Measurements from ENCODE around the gene ARL3.
A peak's percentile ranks its signal among the peaks of the same experiment; 100 is the strongest.

Gene ARL3

DNA sequence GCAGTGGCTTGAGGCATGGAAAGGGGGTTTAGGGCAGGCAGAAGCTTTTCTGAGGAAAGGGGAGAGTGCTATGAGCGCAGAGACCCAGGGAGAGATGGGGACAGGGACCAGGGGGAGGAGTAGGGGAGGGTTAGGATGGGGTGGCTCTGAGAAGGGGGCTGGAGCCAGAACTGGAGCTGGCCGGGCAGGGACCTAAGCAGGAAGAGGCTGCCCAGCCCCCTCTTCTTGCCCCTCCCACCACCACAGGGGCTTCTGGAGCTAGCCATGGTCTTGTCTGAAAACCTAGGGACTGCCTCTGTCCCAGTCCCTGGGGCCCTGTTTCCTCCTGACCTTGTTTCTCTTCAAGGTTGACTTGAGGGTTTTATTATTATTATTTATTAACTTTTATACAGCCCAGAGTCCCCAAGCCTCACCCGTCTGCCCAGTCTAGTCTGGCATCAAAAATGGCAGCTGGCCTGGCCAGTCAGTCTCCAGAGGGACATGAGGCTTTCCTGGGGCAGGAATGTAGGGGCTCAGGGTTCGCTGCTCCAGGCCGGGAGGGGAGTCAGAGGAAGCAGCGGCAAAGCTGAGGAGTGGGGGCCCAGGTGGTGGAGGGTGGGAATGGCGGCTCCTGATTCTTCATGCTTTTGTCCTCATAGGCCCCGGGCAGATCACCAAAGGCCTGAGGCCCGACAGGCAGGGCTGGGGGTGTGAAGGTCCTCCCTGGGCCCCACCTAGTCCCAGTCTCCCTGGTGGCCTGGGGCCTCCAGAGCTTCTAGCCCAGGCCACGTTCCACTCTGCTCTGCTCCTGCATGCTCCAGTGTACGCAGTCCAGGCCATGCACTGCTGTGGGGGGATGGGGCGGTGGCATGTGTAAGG, 64.2 kb downstream of the ARL3 start:
- no peak for DNase-seq

DNA sequence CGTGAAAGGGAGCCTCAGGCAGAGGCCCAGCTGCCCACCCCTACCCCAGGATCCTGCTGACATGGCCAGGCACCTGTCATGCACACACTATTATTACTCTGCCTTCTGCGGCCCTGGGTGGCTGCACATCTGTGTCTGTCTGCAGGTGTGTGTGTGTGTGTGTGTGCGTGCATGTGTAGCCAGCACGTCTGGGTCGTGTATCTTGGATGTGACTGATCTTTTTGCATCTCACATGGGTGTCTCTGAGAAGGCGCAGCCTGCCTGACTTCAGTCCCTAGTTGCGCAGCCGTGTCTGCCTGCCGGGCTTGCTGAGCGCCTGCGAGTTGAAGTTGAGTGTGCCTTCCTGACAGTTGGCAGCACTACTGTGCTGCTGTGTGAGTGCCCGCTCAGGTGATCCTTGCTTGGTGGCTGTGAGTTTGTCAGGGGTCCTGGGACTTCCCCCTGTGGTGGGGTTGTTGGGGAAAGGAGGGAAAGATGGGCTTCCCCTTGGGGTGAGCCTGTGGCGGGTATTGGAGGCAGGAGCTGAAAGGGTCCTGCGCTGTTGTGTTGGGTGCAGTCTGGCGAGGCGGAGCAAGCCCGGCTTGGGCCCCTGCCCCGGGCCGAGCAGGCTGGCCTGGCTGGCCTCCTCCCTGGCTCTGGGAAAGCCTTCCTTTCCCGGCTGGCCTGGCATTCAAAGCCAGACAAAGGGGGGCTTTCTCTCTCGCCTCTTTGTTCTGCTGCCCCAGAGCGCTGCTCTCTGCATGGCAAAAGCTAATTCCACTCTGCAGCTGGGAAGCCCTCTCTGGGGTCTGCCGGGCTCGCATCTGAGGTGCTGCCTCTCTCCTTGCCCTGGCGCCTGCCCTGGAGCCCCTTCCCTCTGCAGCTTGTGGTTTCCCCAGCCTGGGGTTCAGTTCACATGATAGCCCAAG, 65.1 kb downstream of the ARL3 start:
- no peak for DNase-seq

DNA sequence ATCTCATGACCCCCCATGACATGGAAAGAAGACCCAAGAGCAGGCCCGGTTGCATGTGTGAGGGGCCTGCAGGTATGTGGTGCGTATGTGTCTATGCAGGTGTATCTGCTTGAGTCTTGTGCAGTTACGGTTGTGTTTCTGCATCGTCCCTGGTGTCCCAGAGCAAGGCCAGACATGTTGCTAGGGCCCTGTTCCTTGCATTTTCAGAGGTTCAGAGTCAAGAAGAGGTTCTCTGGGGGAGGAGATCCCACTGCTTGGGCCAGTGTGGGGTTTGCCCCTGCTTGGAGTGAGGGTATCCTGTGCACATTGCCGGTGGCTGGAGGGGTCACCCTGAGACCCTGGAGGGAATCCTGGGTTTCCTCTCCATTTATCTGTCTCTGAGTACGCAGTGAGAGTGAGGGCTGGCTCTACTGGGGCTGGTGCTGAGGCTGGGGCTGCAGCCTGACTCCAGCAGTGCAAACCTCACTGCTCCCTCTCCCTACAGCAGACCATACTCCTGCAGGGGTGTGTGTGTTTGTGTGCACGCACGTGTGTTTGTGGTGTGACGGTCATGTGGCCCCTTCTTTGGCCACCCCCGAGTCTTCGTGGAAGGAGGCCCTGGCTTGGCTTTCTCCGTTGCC, 65.8 kb downstream of the ARL3 start:
- DNase-seq: no peak

DNA sequence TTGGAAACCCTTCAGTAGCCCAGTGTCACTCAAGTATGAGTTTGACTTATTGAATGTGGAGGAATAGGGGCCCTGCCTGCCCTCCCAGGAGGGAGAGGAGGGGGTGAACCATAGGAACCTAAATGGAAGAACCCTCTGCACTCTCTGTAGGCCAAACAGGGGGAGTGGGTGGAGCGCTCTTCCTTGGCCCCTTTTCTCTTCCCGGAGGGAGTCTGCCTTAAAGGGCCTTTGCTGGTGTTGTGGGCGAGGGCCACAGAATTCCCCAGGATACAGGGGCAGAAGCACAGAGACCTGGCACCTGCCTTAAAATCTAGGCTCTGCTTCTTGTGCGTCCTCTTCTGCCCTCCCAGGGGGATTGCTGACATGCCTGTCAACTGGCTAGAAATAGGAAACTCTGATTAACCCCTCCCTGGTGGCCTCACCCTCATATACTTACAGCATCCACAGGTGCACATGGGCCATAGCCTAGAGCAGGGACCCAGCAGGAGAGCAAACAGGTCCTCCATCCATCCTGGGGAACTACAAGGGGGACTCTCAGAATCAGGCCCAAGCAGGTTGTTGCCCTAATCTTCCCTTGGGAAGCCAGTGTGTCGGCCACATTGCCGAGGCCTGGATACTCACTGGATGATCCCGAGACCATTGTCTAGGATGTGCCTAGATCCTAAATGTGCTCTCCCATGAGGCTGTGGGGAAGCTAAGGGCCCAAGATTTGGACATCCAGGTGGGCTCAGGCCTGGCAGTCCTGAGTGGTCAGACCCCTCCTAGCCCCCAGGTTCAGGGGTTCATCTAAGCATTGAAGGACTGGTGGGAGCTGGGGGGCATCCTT, 66.5 kb downstream of the ARL3 start:
- DNase-seq: no peak

DNA sequence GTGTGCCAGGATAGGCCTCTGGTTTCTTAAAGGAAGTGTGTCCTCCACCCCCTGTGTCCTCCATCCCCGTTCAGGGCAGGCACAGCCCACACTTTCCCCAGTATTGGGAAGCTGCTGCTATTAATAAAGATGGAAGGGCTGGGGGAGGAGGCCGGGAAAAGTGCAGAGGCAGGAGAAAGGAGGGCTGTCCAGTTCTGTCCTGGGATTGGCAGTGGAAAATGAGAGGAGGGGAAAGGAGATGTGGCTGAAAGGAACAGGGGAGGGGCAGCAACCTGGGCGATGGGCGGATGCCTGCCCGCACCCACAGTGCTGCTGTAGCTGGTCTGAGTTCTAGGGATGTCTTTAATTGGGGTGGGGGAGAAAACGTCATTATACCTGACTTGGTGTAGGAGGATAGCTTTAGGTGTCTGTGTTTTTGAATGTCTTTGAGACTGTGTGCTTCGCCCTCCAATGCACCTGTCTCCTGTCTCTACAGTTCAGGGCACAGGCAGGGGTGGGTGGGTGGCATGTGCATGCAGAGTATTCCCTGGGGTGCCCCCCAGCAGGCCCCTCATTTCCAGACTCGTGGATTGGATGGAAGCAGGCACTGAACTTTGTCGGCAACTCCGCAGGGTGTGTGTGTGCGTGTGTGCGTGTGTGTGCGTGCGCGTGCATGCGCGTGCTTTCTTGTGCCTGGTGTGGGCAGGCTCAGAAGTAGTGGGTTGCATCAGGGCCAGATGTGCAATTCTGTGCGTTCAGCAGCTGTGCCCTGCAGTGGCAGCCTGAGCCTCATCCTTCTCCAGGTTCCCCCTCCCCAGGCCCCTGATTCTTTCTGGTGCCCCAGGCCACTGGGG, 67.4 kb downstream of the ARL3 start:
- DNase-seq: no peak

DNA sequence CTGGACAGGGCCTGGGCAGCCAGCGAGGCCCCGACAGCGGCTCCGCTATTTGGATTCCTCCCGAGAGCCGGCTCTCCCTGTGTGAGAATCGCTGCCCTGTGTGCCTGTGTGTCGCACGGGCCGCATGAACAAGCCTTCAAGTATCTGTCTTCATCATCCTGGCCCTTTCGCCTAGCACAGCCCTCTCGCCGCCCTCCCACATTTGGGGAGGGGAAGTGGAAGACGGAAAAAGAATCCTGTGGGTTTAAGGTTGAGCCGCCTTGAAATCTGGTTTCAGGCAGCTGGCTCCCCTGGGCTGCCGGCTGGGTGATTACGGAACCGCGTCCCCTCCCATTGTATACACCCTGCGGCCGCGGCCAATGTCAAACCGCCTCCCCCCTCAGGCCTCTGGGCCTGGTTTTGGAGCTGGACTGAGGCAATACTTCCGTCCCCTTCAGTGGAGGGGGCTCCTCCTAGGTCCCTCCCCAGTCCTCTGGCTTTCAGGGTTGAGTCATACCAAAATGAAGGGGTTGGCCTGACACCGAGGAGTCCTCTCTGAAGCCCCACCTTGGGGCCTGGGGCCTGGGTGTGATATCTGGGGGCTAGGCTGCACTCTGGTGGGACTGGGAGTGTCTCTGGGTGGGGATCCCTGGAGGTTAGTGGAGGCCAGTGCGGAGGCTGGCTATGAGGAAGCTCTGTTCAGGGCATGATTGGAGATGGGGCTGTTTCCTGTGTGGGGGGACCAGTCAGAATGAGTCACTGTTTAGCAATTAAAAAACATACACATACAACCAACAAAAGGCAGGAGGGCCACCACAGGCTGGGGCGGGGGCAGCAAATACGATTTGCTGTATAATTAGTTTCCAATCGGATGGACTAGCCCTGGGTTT, 68.2 kb downstream of the ARL3 start:
- DNase-seq: no peak

DNA sequence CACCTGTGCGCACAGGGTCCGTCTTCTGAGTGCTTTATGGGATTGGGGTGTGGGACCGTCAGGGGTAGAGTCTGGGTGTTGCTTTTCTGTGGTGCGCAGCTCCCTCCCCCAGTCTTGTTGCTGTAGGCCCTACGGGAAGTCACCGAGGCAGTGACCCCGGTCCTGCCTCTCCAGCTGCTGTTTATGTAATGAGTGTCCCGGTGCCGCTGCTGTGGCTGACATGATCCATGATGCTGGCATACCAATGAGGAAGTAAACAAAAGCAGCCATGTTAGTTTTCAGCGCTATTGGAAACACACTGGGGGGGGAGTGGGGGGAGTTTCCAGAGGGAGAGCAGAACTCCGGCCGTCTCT, 68.8 kb downstream of the ARL3 start:
- DNase-seq: peak; percentile 12

DNA sequence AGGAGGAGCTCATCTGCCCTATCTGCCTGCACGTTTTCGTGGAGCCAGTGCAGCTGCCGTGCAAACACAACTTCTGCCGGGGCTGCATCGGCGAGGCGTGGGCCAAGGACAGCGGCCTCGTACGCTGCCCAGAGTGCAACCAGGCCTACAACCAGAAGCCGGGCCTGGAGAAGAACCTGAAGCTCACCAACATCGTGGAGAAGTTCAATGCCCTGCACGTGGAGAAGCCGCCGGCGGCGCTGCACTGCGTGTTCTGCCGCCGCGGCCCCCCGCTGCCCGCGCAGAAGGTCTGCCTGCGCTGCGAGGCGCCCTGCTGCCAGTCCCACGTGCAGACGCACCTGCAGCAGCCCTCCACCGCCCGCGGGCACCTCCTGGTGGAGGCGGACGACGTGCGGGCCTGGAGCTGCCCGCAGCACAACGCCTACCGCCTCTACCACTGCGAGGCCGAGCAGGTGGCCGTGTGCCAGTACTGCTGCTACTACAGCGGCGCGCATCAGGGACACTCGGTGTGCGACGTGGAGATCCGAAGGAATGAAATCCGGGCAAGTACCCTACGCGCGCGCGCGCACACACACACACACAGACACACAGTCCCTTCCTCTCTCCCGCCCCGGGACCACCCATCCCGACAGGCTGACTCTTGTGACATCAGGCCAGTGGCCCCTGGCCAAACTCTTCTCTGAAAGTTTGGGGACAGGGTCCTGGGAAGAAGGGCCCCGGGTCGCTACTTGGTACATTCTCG, 69.4 kb downstream of the ARL3 start:
- DNase-seq: peak; percentile 24

DNA sequence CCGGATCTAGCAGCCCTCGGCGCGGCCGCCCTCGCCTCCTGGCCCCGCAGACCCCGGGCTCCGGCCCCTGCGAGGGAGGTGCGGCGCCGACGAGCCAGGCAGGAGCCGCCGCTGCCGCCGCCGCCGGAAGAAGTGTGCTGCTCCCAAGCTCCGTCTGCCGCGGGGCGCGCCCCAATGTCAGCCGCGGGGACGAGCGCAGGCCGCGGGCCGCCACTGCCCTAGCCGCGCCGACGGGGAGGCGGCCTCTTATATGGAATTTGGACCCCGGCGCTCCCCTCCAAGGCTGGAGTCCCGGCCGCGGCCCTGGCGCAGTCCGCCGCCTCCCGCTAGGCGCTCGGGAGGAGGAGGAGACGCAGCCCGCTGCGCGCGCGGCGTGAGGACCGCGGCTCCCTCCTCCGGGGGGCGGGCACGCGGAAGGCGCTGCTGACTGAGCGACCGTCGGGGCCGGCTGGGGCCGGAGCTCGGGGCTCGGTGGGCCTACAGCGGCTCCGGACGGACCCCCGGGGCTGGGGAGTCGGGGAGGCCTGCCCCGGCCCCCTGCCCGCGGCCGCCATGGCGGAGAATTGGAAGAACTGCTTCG, 70.0 kb downstream of the ARL3 start, which contains the start of gene TRIM8:
Gene TRIM8, plus strand, starts transcription at position 414 of the 580 bp plus-strand sequence. Its CDS starts 139 bp downstream, at position 553.
- DNase-seq: no peak

DNA sequence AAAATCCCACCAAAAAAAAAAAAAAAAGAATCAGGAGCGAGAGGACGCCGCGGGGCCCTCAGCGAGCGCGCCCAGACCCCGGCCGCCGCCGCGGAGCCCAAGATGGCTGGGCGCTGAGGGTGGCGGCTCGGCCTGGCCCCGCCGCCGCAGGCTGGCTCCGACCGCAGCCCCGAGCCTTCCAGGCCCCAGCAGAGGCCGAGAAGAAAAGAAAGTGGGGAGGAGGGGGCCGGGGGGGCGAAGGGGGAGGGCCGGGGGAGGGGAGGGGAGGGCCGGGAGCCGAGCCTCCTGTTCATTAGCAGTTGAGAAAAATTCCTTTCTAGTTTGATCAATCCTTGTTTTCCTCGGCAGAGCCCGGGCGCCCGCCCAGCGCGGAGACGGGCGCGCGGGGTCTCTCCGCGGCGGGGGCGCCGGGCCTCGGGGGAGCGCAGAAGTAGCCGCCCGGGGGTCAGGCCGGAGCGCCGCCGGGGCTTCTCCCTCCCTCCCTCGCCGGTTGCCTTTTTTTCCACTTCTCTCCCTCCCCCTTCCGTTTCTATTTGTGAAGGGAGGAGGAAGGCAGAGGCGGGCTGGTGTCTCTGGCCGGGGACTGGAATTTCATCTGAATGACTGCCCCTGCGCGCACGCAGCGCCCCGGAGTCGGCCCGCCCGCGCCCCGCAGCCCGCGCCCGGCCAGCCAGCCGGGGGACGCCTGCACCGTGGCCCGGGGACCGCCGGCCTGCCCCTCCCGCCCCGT, 70.7 kb downstream of the ARL3 start:
- DNase-seq: peak; percentile 40

DNA sequence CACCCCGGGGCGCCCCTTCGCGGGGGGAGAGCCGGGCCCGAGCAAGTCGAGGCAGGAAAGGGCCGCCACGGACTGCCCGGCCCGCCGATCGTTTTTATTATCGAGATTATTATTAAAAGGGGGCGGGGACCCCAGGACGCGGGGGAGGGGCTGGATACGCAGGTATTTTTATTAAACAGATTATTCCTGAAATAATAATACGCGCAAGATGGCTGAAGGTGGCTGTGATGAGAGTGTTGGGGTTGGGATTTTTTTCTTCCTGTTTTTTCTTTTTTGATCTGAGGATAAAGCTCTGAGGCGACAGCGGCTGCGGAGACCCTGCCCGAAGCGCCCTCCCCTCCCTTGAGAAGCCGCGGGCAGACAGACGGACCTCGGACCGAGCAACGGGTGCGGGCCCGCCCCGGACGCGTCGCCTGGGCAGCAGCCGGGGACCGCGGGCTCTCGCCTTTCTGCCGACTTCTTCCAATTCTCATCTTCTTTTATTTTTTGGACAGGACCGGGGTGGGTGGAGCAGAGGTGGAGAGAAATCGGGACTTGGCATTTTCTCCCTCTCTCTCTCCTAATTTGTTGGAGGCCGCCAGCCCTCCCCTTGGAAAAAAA, 71.4 kb downstream of the ARL3 start:
- DNase-seq: no peak

DNA sequence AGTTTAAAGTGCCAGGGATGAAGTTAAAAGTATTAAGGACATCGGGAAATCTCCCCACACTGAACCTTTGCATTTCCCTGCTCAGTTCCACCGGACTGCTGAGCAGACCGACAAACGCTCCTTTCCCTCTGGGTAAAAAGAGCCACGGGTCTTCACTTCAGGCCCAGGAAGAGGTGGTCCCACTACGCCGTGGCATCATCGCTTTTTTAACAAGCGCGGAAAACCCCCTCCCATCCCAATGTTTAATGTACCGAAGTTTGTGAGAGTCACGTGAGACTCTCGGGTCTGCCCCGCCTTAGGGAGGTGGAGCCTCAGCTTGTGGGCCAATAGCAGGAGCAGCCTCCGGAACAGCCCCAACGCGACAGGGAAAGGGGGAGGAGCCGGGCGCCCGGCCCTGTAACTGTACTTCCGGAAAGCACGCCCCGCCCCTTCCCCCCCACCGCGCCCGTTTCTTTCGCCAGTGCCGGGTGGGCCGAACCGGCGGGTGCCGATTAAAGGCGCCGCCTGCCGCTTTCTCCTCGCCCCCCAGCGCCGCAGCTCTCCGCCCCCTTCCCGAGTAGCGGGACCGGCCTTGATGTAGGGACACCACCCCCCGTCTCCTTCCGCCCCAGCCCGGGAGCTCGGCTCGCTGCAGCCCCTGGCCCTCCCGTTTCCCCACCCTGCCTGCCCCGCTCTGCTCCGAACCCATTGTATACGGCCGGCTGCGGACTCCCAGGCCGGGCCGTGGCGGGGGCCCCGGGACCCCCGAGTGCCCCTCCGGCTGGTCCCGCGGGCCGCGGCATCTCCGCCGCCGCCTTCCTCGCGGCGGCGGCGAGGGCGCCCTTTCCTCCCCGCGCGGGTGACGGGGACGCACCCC, 72.1 kb downstream of the ARL3 start:
- peak; percentile 88 for DNase-seq

DNA sequence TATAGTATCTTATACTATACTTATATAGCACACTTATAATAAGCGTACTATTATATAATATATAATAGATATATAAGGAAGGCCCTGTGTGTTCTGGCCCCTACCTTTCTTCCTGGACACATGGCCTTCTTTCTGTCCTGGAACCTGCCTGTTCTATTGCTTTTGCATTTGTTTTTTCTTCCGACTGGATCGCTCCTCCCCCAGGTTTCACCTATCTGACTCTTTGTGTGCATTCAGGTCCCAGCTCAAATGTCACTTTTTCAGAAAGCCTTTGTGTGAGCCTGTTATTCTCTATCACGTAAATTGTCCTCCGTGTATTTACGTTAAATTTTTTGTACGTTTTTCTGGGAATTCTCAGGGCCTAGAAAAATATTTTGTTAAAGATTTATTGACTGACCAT, 72.8 kb downstream of the ARL3 start:
- DNase-seq: no peak

DNA sequence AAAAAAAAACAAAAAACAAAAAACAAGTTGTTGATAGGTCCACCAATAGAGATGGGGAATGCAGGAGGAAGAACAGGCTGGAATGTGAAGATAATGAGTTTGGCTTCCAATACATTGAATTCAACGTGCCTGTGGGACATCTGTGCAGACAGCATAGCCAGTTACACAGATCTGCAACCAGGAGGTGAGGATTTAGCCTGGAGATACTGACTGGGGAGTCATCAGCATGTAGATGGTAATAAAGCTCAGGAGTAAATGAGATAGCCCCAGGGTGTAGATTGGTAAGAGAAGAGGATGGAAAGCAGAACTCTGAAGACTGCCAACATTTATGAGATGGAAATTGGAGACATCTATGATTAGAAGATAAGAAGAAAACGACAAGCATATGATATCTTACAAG, 74.7 kb downstream of the ARL3 start:
- no peak for DNase-seq

DNA sequence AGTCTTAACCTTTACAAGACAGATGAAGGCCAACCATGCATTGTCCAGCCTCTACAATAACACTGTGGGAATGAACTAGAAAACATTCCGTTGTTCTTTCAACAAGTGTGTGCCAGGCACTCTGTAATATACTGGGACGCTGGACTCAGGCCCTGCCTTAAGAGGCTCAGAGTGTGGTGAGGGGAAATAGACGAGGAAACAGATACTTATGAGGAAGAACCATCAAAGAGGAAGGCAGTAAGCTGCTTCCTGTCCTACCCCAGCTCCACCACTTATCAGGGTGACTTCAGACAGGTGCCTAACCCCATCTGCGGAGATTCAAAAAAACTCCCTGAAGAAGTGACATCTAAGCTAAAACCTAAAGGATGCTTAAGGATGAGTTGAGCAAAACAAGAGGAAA, 78.8 kb downstream of the ARL3 start:
- DNase-seq: no peak

DNA sequence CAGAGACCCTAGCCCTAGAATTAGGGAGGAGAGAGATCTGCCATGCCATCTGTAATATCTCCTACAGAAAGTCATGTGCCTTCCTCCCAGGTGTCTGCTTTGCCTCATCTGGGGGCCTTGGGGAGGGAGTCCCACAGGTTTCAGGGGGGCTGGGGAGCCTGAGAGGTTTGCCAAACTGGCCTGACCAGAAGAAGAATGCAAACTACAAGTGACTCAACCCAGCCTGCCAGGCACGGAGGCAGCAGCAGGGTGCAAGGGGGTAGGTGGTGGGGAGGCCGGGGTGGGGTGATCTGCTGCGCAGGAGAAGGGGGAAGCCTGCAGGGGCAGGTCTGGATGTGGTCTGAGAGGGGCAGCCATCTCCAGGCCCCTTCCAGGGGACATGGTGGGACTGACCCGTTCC, 79.5 kb downstream of the ARL3 start:
- DNase-seq: no peak

DNA sequence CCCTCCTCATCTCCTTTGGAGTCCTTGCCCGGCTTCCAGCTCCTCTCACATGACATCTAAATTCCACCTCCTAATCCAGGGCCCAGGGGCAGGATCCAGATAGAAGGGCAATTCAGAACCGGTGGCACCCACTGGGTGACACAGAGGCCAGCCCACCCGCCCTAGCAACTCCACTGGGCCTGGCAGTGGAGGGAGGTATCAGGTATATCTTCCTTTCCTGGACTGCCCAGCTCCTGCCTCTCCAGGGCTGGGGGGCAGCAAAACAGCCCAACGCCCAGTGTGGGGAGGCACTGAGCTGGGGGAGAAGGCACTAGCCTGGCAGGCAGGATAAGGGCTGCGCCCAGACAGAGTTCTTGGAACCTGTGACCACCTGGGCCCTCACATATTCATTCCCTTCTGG, 80.3 kb downstream of the ARL3 start:
- DNase-seq: no peak

All from NCI-H446 treated with DMSO at 0.1 percent for 48 hours (cell line).